Measurements from ENCODE around the gene SEMA3E. TPM values are rescaled to one million over a fixed set of nuclear protein-coding genes. Genes with fewer than 3 reads are reported as not detected.
"Not testable (repeated sequence)": the region's sequence is repeated elsewhere in the genome, so short reads cannot be mapped to it uniquely, and the experiment has no call there.

SEMA3E gene
- total RNA-seq, 2 donors from 2014 or later, result 339 to 438 TPM

DNA sequence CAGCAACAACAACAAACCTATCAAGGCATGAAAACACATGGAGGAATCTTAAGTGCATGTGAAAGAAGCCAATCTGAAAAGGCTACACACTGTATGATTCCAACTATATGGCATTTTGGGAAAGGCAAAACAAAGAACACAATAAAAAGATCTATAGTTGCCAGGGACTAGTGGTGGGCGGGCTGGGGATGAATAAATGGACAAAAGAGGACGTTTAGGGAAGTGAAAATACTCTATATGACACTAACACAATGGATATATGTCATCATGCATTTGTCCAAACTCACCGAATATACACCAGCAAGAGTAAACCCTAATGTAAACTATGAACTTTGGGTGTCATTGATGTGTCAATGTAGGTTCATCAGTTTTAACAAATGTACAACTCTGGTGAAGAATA, 89.1 kb downstream of the SEMA3E start:
- Mint-ChIP-seq H3K9me3 (peaks cover 3% of the 10 kb centered on the region), H3K36me3 (ENCODE audit: low read depth) (peaks cover 20% of the 10 kb centered on the region), H3K4me1 (peaks cover 13% of the 10 kb centered on the region), H3K27ac (no peak overlapping the region), H3K27me3 (ENCODE audit: insufficient read depth) (no peaks in the 10 kb centered on the region), H3K4me3 (no peak overlapping the region)
- no peaks in the 10 kb centered on the region for H3K27me3 ChIP-seq (ENCODE audit: control insufficient read depth, insufficient read depth, low read length, poor library complexity, severe bottlenecking)
- DNase-seq, result no peak
- 92% methylated on average over 3 of the region's 3 CpGs; no CpG with 5 or more reads in 1 of the 2 experiments for WGBS, 2 experiments (ENCODE audit: insufficient coverage in 1 of 2, insufficient read length in 1 of 2)
- H3K27ac ChIP-seq (ENCODE audit: low read depth, low read length), result no peak overlapping the region
- H3K9me3 ChIP-seq (ENCODE audit: control insufficient read depth, low read length), result peaks cover 7% of the 10 kb centered on the region
- no peak overlapping the region for H3K4me3 ChIP-seq (ENCODE audit: low read length)
- TF ChIP-seq, protein P1, sequence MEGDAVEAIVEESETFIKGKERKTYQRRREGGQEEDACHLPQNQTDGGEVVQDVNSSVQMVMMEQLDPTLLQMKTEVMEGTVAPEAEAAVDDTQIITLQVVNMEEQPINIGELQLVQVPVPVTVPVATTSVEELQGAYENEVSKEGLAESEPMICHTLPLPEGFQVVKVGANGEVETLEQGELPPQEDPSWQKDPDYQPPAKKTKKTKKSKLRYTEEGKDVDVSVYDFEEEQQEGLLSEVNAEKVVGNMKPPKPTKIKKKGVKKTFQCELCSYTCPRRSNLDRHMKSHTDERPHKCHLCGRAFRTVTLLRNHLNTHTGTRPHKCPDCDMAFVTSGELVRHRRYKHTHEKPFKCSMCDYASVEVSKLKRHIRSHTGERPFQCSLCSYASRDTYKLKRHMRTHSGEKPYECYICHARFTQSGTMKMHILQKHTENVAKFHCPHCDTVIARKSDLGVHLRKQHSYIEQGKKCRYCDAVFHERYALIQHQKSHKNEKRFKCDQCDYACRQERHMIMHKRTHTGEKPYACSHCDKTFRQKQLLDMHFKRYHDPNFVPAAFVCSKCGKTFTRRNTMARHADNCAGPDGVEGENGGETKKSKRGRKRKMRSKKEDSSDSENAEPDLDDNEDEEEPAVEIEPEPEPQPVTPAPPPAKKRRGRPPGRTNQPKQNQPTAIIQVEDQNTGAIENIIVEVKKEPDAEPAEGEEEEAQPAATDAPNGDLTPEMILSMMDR (conservative IDR thresholded peaks at IDR 0.05), result no peak
- peaks cover 10% of the 10 kb centered on the region for H3K36me3 ChIP-seq (ENCODE audit: control insufficient read depth, insufficient read depth, low read length)
- peaks cover 7% of the 10 kb centered on the region for H3K4me1 ChIP-seq (ENCODE audit: control insufficient read depth, insufficient read depth, low read length)
- H3K9ac ChIP-seq (ENCODE audit: extremely low read depth, low read length, poor library complexity, severe bottlenecking), result no peak overlapping the region

DNA sequence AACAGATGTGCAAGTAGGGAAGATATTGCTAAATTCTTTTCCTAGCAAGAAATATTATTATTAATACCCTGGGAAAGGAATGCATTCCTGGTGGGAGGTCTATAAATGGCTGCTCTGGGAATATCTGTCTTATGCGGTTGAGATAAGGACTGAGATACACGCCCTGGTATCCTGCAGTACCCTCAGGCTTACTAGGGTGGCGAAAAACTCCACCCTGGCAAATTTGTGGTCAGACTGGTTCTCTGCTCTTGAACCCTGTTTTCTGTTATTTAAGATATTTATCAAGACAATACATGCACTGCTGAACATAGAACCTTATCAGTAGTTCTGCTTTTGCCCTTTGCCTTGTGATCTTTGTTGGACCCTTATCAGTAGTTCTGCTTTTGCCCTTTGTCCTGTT, 96.4 kb downstream of the SEMA3E start:
- not testable (repeated sequence) for H3K4me1 ChIP-seq (ENCODE audit: control insufficient read depth, insufficient read depth, low read length); H3K27ac Mint-ChIP-seq; H3K9ac ChIP-seq (ENCODE audit: extremely low read depth, low read length, poor library complexity, severe bottlenecking); H3K27me3 Mint-ChIP-seq (ENCODE audit: insufficient read depth); H3K4me3 ChIP-seq (ENCODE audit: low read length); DNase-seq; H3K27ac ChIP-seq (ENCODE audit: low read depth, low read length); H3K4me3 Mint-ChIP-seq; H3K27me3 ChIP-seq (ENCODE audit: control insufficient read depth, insufficient read depth, low read length, poor library complexity, severe bottlenecking); H3K36me3 ChIP-seq (ENCODE audit: control insufficient read depth, insufficient read depth, low read length)
- WGBS, 2 experiments (ENCODE audit: insufficient coverage in 1 of 2, insufficient read length in 1 of 2), result 60 to 82% methylated on average over 2 to 3 of the region's 3 CpGs
- Mint-ChIP-seq H3K36me3 (ENCODE audit: low read depth) (peaks cover 28% of the 10 kb centered on the region), H3K9me3 (peaks cover 15% of the 10 kb centered on the region), H3K4me1 (peaks cover 12% of the 10 kb centered on the region)
- peaks cover 19% of the 10 kb centered on the region for H3K9me3 ChIP-seq (ENCODE audit: control insufficient read depth, low read length)

DNA sequence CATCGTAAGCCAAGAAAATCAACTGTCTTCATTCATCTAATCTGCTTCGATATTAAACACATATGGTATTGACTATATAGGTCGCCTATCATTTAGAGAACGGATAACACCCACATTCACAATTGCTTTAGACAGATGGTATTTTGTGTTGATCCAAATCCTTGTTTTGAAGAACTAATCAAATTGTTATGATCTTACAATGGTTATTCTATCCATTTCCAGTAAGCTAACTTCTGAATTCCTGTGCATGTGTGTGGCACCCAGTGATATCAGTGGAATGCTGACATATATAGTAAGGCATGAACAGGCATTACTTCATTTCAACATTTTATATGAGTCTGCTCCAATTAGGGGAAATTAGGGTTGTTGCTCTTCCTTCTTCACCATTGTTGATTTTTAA, 98.8 kb downstream of the SEMA3E start:
- H3K9ac ChIP-seq (ENCODE audit: extremely low read depth, low read length, poor library complexity, severe bottlenecking), result no peak overlapping the region
- peaks cover 15% of the 10 kb centered on the region for H3K9me3 Mint-ChIP-seq
- H3K36me3 ChIP-seq (ENCODE audit: control insufficient read depth, insufficient read depth, low read length), result peaks cover 4% of the 10 kb centered on the region
- 84 to 97% methylated on average over 3 to 4 of the region's 4 CpGs for WGBS, 2 experiments (ENCODE audit: insufficient coverage in 1 of 2, insufficient read length in 1 of 2)
- TF ChIP-seq, protein P1 (conservative IDR thresholded peaks at IDR 0.05), result no peak
- no peak for DNase-seq
- no peak overlapping the region for H3K27ac ChIP-seq (ENCODE audit: low read depth, low read length)
- H3K4me3 Mint-ChIP-seq, result no peak overlapping the region
- peaks cover 12% of the 10 kb centered on the region for H3K4me1 Mint-ChIP-seq
- H3K4me3 ChIP-seq (ENCODE audit: low read length), result no peak overlapping the region
- peaks cover 14% of the 10 kb centered on the region for H3K9me3 ChIP-seq (ENCODE audit: control insufficient read depth, low read length)
- no peak overlapping the region for H3K27ac Mint-ChIP-seq
- no peaks in the 10 kb centered on the region for H3K27me3 Mint-ChIP-seq (ENCODE audit: insufficient read depth)
- H3K36me3 Mint-ChIP-seq (ENCODE audit: low read depth), result peaks cover 22% of the 10 kb centered on the region
- no peaks in the 10 kb centered on the region for H3K27me3 ChIP-seq (ENCODE audit: control insufficient read depth, insufficient read depth, low read length, poor library complexity, severe bottlenecking)
- H3K4me1 ChIP-seq (ENCODE audit: control insufficient read depth, insufficient read depth, low read length), result peaks cover 7% of the 10 kb centered on the region

DNA sequence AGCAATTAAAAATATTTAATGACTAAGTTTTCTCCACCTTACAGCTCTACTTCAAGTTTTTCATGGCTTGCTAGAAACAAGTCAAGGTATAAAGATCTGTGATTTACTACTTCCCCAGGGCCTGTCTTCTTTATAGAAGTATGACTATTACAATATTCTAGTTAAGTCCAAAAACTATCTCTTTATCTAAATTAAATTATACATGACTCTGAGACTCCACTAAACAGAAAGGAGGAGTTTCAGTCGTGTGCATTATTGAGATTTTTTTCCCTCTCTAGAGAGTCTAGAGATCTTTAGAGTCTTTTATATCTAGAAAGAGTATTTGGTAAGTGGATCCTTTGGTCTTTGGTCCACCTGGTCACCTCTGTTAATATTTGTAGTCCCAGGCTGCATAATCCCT, 100.7 kb downstream of the SEMA3E start:
- Mint-ChIP-seq H3K4me1 (peaks cover 12% of the 10 kb centered on the region), H3K36me3 (ENCODE audit: low read depth) (peaks cover 14% of the 10 kb centered on the region), H3K9me3 (peaks cover 12% of the 10 kb centered on the region), H3K27ac (peak overlapping the region; percentile 50), H3K4me3 (no peak overlapping the region), H3K27me3 (ENCODE audit: insufficient read depth) (no peaks in the 10 kb centered on the region)
- Histone ChIP-seq H3K27me3 (ENCODE audit: control insufficient read depth, insufficient read depth, low read length, poor library complexity, severe bottlenecking) (no peaks in the 10 kb centered on the region), H3K27ac (ENCODE audit: low read depth, low read length) (no peak overlapping the region), H3K4me3 (ENCODE audit: low read length) (no peak overlapping the region), H3K9ac (ENCODE audit: extremely low read depth, low read length, poor library complexity, severe bottlenecking) (no peak overlapping the region), H3K36me3 (ENCODE audit: control insufficient read depth, insufficient read depth, low read length) (no peaks in the 10 kb centered on the region), H3K9me3 (ENCODE audit: control insufficient read depth, low read length) (peaks cover 9% of the 10 kb centered on the region), H3K4me1 (ENCODE audit: control insufficient read depth, insufficient read depth, low read length) (peaks cover 7% of the 10 kb centered on the region)
- 80% methylated on average over 1 of the region's 1 CpG; no CpG with 5 or more reads in 1 of the 2 experiments for WGBS, 2 experiments (ENCODE audit: insufficient coverage in 1 of 2, insufficient read length in 1 of 2)
- TF ChIP-seq, protein P1 (conservative IDR thresholded peaks at IDR 0.05), result no peak
- no peak for DNase-seq
